IMR-90 (cell line): ENCODE results near the gene FAIM2. TPM values are rescaled to one million over a fixed set of nuclear protein-coding genes. Genes with fewer than 3 reads are reported as not detected.

Source experiments
- ATAC-seq: fragments of 200-7000 bp; cut with Tn5 transposase; 2 replicates; pipeline ENCODE4 v1.9.1; 2020; ENCODE audit warnings: low read depth, mild to moderate bottlenecking, moderate library complexity
- BruUV-seq: library from RNA; stranded (reverse); fragments of 400-500 nt; replicated peaks from 2 replicates; lab custom pipeline; 2021; lab: Mats Ljungman, UMichigan
- CTCF ChIA-PET: fragments of 300-600 bp; formaldehyde crosslinking; extraction: SDS; loops from one replicate; lab custom pipeline; 2021; ENCODE audit warnings: antibody characterized with exemption; lab: Yijun Ruan, JAX
- POLR2A ChIA-PET: fragments of 300-600 bp; sonication (Branson Sonifier 250); formaldehyde crosslinking; loops from one replicate; lab custom pipeline; 2022; ENCODE audit warnings: antibody characterized with exemption; ENCODE audit not compliant: unreplicated experiment; lab: Charles Lee
- DNase-seq: peaks from one replicate; pipeline ENCODE4 v3.0.0; 2013
- H2AFZ ChIP-seq: replicated peaks from 2 replicates; pipeline ENCODE3; 2013; ENCODE audit warnings: low read length, mild to moderate bottlenecking; ENCODE audit not compliant: poor library complexity
- H2AK5ac ChIP-seq: 2 replicates; pipeline ENCODE4 v1.6.1; 2013; ENCODE audit warnings: low read depth, low read length, inconsistent platforms
- H2AK9ac ChIP-seq: replicated peaks from 2 replicates; pipeline ENCODE3; 2013; ENCODE audit warnings: mild to moderate bottlenecking, low read depth, low read length, moderate library complexity; ENCODE audit not compliant: poor library complexity
- H2BK120ac ChIP-seq: 2 replicates; pipeline ENCODE4 v1.6.1; 2013; ENCODE audit warnings: low read depth, low read length, inconsistent platforms
- H2BK15ac ChIP-seq: 3 replicates; pipeline ENCODE4 v1.6.1; 2013; ENCODE audit warnings: low read depth, low read length, inconsistent platforms
- H2BK20ac ChIP-seq: 2 replicates; pipeline ENCODE4 v1.6.1; 2013; ENCODE audit warnings: low read depth, mild to moderate bottlenecking, inconsistent platforms, low read length, moderate library complexity
- H2BK5ac ChIP-seq: 2 replicates; pipeline ENCODE4 v1.6.1; 2013; ENCODE audit warnings: mild to moderate bottlenecking, low read depth, low read length, inconsistent platforms; ENCODE audit not compliant: poor library complexity, severe bottlenecking
- H3K14ac ChIP-seq: replicated peaks from 2 replicates; pipeline ENCODE4 v1.6.1; 2013; ENCODE audit warnings: low read depth, low read length, inconsistent platforms
- H3K18ac ChIP-seq: 2 replicates; pipeline ENCODE4 v1.6.1; 2013; ENCODE audit warnings: low read depth, low read length, control low read depth
- H3K23ac ChIP-seq: 2 replicates; pipeline ENCODE4 v1.6.1; 2013; ENCODE audit warnings: low read depth, low read length, inconsistent platforms
- H3K27ac ChIP-seq: 2 replicates; pipeline ENCODE4 v1.5.1; 2013; ENCODE audit warnings: mild to moderate bottlenecking, control low read depth, low read length; ENCODE audit not compliant: insufficient read depth
- H3K27me3 ChIP-seq: 2 replicates; pipeline ENCODE4 v1.6.1; 2013; ENCODE audit warnings: low read length; ENCODE audit not compliant: control insufficient read depth, insufficient read depth
- H3K36me3 ChIP-seq: 2 replicates; pipeline ENCODE4 v1.6.1; 2013; ENCODE audit warnings: low read length, mixed read lengths; ENCODE audit not compliant: control insufficient read depth, insufficient read depth
- H3K4ac ChIP-seq: 2 replicates; pipeline ENCODE4 v1.6.1; 2013; ENCODE audit warnings: low read depth, low read length, inconsistent platforms
- H3K4me1 ChIP-seq: 2 replicates; pipeline ENCODE4 v1.6.1; 2013; ENCODE audit warnings: low read length, mixed read lengths; ENCODE audit not compliant: control insufficient read depth, insufficient read depth
- H3K4me2 ChIP-seq: 2 replicates; pipeline ENCODE4 v1.6.1; 2013; ENCODE audit warnings: low read depth, mild to moderate bottlenecking, control low read depth, low read length, moderate library complexity
- H3K4me3 ChIP-seq: 2 replicates; pipeline ENCODE4 v1.5.1; 2013; ENCODE audit warnings: low read depth, mild to moderate bottlenecking, control low read depth, low read length, moderate library complexity; ENCODE audit not compliant: insufficient read depth
- H3K56ac ChIP-seq: 2 replicates; pipeline ENCODE4 v1.6.1; 2013; ENCODE audit warnings: low read length, inconsistent platforms; ENCODE audit not compliant: insufficient read depth; ENCODE audit errors: extremely low read depth
- H3K79me1 ChIP-seq, 2 experiments: 2 replicates each; pipeline ENCODE4 v1.6.1; 2013; ENCODE audit warnings: low read length in 2 of 2, inconsistent platforms in 1 of 2, low read depth in 1 of 2
- H3K9ac ChIP-seq: 2 replicates; pipeline ENCODE4 v1.6.1; 2013; ENCODE audit warnings: low read depth, low read length, control low read depth
- H3K9me1 ChIP-seq: 2 replicates; pipeline ENCODE4 v1.6.1; 2013; ENCODE audit warnings: low read length, inconsistent platforms; ENCODE audit not compliant: insufficient read depth
- H3K9me3 ChIP-seq: 2 replicates; pipeline ENCODE4 v1.6.1; 2013; ENCODE audit warnings: low read length; ENCODE audit not compliant: control insufficient read depth, insufficient read depth
- H4K20me1 ChIP-seq: 2 replicates; pipeline ENCODE4 v1.6.1; 2013; ENCODE audit warnings: low read length, inconsistent platforms; ENCODE audit not compliant: insufficient read depth
- H4K5ac ChIP-seq: 2 replicates; pipeline ENCODE4 v1.6.1; 2013; ENCODE audit warnings: mild to moderate bottlenecking, low read depth, low read length, control low read depth
- H4K8ac ChIP-seq, 2 experiments: 2 replicates each; pipeline ENCODE4 v1.6.1; 2013; ENCODE audit warnings: low read depth in 2 of 2, low read length in 2 of 2, control low read depth in 1 of 2, inconsistent platforms in 1 of 2
- H4K91ac ChIP-seq: 2 replicates; pipeline ENCODE4 v1.6.1; 2013; ENCODE audit warnings: low read depth, low read length, inconsistent platforms; ENCODE audit not compliant: insufficient read depth
- MXI1 ChIP-seq: IDR thresholded peaks from 2 replicates; pipeline ENCODE4 v1.6.1; 2012; ENCODE audit warnings: low read depth, mild to moderate bottlenecking, low read length, moderate library complexity, borderline replicate concordance
- SMC3 ChIP-seq: fragments of 150-350 bp; IDR thresholded peaks from 2 replicates; pipeline ENCODE4 v1.6.1; 2016; ENCODE audit warnings: low read depth, mild to moderate bottlenecking, antibody characterized with exemption, low read length, moderate library complexity
- WGBS, 2 experiments: methylation state at CpG; one replicate each; pipeline versions ENCODE4 v1.1.5 to v1.1.7; 2013; ENCODE audit warnings: missing lambda C conversion rate in 2 of 2; ENCODE audit not compliant: insufficient read length in 1 of 2; ENCODE audit errors: extremely low coverage in 2 of 2; 5-methylcytosine and 5-hydroxymethylcytosine counted together
- dilution Hi-C: fragments of 300-500 bp; cut with HindIII; formaldehyde crosslinking; loops from one replicate; pipeline ENCODE4 v1.14.3; 2018; ENCODE audit warnings: low sequenced_read_pairs; ENCODE audit not compliant: unreplicated experiment
- in situ Hi-C: fragments of 300-500 bp; cut with MboI; formaldehyde crosslinking; loops from 3 replicates; pipeline ENCODE4 v1.14.3; 2019; ENCODE audit warnings: low sequenced_read_pairs, inconsistent platforms, mixed read lengths
- intact Hi-C: fragments of 100-400 bp; cut with micrococcal nuclease; formaldehyde crosslinking; loops from 2 replicates; pipeline ENCODE4 v1.10.0; 2022
- polyA plus RNA-seq, 3 experiments: library from polyadenylated mRNA; depleted of rRNA; stranded (reverse); fragments of >200 nt; gene quantifications; 2 replicates each; pipeline ENCODE4 v1.2.3, GENCODE V29; 2012; ENCODE audit warnings: low replicate concordance in 1 of 3
- total RNA-seq: library from RNA; depleted of rRNA; stranded (reverse); fragments of >200 nt; gene quantifications from 2 replicates; pipeline ENCODE4 v1.2.3, GENCODE V29; 2012

FAIM2 gene
- total and polyA plus RNA-seq, 2 of the 4 experiments (the other 2 are of a cell fraction) = 0.72 to 5.3 TPM

DNA sequence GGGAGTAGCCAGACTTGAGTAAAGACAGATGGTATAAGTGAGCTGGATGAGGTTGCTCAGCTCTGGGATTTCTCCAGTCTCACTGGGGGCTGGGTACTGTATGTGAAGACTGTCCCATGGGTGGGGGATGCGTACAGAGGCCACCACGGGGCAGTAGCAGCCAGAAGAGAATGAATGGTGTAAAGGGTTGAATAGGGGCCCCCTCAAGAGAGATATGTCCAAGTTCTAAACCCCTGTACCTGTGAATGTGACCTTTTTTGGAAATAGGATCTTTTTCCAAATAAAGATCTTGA lies 39.0 kb downstream of the FAIM2 start:
- H3K4me2 ChIP-seq = no peak overlapping the region
- dilution Hi-C loops (no loop called here), in situ Hi-C loops (loop anchor here (5.0 kb wide), 2 partner anchors 88 to 188 kb away; partner anchors contain the start of gene AQP2)

More for the DNA sequence above, 39.0 kb downstream of the FAIM2 start:
- Histone ChIP-seq H2BK5ac (no peak overlapping the region), H3K27me3 (peaks cover 22% of the 10 kb centered on the region), H4K5ac (no peak overlapping the region), H3K36me3 (no peaks in the 10 kb centered on the region), H2AK9ac (no peak overlapping the region), H4K8ac (no peak overlapping the region), H3K9me3 (no peaks in the 10 kb centered on the region), H3K56ac (no peak overlapping the region), H3K27ac (no peak overlapping the region), H4K20me1 (0 out of 2 replicates have a peak, but pooled peaks cover 4% of the 10 kb centered on the region), H2BK15ac (no peak overlapping the region), H3K4me3 (no peak overlapping the region), H2BK120ac (no peak overlapping the region), H2AFZ (no peak overlapping the region), H3K23ac (no peak overlapping the region), H2BK20ac (no peak overlapping the region), H4K91ac (no peak overlapping the region), H3K4ac (no peak overlapping the region), H3K4me1 (peaks cover 19% of the 10 kb centered on the region), H2AK5ac (no peak overlapping the region), H3K9ac (no peak overlapping the region), H3K9me1 (no peaks in the 10 kb centered on the region), H3K18ac (no peak overlapping the region), H3K14ac (no peak overlapping the region), H3K79me1 (no peaks in the 10 kb centered on the region)
- TF ChIP-seq MXI1 = no peak
- TF ChIP-seq SMC3 = no peak
- intact Hi-C loops = no loop called here
- no peak for ATAC-seq
- WGBS, 2 experiments = no CpG with 5 or more reads among the region's 2 CpGs
- ChIA-PET POLR2A (no interaction called here), CTCF (interaction anchor here (1.0 kb wide), 1 partner anchor 103 kb away, joined by 3 read pairs; no protein-coding TSS in a partner anchor)
- DNase-seq = no peak
- BruUV-seq = no TSS peak
